ENCODE data around the gene MRPL40.

DNA sequence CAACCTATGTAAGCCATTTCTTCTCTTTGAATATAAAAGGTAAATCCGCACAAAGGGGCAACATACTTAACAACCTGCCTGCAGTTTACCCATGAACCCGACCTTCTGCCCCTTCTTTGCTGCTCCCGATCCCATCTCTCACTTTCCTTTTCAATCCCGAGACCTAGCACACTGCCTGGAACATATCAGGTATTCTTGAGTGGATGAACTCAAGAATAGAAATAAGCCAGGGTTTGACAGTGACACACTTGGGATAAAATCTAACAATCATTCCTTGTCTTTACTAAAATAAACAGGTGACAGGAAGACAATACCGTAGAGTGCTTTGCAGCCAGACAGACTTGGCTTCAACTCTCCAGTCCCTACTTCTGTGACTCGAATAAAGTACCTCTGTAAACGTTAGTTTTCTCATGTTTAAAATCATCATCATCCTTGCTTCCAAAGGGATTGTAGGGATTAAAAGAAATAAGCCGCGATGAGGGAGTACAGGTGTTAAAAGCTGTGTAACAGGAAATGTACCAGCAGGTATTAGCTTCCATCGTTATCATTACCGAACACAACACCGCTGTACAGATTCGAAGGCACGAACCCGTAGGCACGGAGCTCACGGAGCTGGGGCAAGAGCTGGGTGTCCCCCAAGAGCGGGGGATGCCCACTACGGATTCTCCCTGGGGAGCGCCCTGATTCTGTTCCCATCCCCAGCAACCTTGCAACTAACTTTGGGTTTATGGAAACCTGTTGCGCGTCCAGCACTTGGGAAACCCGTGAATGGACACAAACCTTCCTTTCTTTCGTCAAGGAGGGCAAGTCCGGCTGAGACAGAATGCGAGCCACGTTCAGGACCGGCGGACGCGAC, 45.9 kb downstream of the MRPL40 start:
- TF ChIP-seq CTCF (IDR thresholded peaks at IDR 0.05; ENCODE audit: poor library complexity, severe bottlenecking) (no peak), EP300 (conservative IDR thresholded peaks at IDR 0.05; ENCODE audit: poor library complexity, severe bottlenecking) (no peak), EZH2 (IDR thresholded peaks at IDR 0.05; ENCODE audit: borderline replicate concordance, insufficient read depth, low read length, poor library complexity, severe bottlenecking) (no peak), POLR2AphosphoS5 (IDR thresholded peaks at IDR 0.05) (no peak), RAD21 (conservative IDR thresholded peaks at IDR 0.05) (no peak), TAF1 (IDR thresholded peaks at IDR 0.05; ENCODE audit: low read depth) (no peak), SMC3 (conservative IDR thresholded peaks at IDR 0.05; ENCODE audit: poor library complexity) (no peak), MXI1 (conservative IDR thresholded peaks at IDR 0.05; ENCODE audit: poor library complexity, severe bottlenecking) (no peak)
- TF ChIP-seq, protein P1, sequence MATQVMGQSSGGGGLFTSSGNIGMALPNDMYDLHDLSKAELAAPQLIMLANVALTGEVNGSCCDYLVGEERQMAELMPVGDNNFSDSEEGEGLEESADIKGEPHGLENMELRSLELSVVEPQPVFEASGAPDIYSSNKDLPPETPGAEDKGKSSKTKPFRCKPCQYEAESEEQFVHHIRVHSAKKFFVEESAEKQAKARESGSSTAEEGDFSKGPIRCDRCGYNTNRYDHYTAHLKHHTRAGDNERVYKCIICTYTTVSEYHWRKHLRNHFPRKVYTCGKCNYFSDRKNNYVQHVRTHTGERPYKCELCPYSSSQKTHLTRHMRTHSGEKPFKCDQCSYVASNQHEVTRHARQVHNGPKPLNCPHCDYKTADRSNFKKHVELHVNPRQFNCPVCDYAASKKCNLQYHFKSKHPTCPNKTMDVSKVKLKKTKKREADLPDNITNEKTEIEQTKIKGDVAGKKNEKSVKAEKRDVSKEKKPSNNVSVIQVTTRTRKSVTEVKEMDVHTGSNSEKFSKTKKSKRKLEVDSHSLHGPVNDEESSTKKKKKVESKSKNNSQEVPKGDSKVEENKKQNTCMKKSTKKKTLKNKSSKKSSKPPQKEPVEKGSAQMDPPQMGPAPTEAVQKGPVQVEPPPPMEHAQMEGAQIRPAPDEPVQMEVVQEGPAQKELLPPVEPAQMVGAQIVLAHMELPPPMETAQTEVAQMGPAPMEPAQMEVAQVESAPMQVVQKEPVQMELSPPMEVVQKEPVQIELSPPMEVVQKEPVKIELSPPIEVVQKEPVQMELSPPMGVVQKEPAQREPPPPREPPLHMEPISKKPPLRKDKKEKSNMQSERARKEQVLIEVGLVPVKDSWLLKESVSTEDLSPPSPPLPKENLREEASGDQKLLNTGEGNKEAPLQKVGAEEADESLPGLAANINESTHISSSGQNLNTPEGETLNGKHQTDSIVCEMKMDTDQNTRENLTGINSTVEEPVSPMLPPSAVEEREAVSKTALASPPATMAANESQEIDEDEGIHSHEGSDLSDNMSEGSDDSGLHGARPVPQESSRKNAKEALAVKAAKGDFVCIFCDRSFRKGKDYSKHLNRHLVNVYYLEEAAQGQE (IDR thresholded peaks at IDR 0.05; ENCODE audit: borderline replicate concordance): no peak
